Measurements from ENCODE around the gene RPS16.

DNA sequence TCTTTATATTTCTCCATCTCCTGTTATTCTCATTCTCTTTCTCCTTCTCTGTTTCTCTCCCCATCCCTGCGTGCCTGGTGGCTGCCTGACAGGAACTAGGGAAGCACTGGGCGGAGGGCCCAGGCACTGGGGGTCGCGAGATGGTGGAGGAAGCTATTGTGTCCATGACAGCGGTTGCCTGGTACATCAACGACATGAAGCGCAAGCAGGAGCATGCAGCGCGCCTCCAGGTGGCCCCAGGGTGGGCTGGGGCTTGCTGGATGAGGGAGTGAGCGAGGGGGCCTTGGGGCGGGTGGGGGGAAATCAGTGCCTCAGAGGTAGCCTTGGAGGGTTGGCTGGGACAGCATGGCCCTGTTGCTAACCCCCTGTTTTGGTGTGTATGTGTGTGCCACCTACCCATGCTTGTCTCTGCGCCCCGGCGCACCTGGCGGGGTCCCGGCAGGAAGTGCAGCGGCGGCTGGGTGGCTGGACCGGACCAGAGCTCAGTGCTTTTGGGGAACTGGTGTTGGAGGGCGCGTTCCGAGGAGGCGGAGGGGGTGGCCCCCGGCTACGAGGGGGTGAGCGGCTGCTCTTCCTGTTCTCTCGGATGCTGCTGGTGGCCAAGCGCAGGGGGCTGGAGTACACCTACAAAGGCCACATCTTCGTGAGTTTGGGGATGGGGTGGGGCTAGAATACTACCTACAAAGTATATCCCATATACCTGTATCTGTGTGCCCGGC is 18.1 kb downstream of the RPS16 start:
- TF ChIP-seq, protein P1, sequence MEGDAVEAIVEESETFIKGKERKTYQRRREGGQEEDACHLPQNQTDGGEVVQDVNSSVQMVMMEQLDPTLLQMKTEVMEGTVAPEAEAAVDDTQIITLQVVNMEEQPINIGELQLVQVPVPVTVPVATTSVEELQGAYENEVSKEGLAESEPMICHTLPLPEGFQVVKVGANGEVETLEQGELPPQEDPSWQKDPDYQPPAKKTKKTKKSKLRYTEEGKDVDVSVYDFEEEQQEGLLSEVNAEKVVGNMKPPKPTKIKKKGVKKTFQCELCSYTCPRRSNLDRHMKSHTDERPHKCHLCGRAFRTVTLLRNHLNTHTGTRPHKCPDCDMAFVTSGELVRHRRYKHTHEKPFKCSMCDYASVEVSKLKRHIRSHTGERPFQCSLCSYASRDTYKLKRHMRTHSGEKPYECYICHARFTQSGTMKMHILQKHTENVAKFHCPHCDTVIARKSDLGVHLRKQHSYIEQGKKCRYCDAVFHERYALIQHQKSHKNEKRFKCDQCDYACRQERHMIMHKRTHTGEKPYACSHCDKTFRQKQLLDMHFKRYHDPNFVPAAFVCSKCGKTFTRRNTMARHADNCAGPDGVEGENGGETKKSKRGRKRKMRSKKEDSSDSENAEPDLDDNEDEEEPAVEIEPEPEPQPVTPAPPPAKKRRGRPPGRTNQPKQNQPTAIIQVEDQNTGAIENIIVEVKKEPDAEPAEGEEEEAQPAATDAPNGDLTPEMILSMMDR (IDR thresholded peaks at IDR 0.05), result no peak
- no peak for TF ChIP-seq POLR2A (IDR thresholded peaks at IDR 0.05)
